ENCODE results near the gene RNF144B.

- no peak for TF ChIP-seq CTCF (IDR thresholded peaks at IDR 0.05)
- TF ChIP-seq EZH2 (IDR thresholded peaks at IDR 0.05; ENCODE audit: borderline replicate concordance, insufficient read depth, low read depth, low read length, poor library complexity, severe bottlenecking) = no peak
Observed at GRCh38 chr6:18473755-18474154, 86.6 kb downstream of the RNF144B start.
